Stimulated activated effector memory CD8-positive, alpha-beta T cell treated with anti-CD3 and anti-CD28 coated beads, Interleukin-12 subunit alpha, Interleukin-12 subunit beta, amount 100 ng/mL, for 72 hours (primary cell): ENCODE results near the gene GABRR3.

Experiments
- ATAC-seq: fragments of 150-1000 bp; cut with Tn5 transposase; 2 replicates; pipeline ENCODE4 v1.10.0; 2021
- DNase-seq, 2 donors: peaks; one replicate each; pipeline ENCODE4 v3.0.0; 2021 to 2022; ENCODE audit warnings: low spot score in 2 of 2
- H3K27ac Mint-ChIP-seq: one replicate; pipeline ENCODE4 v1.8.0; 2022; ENCODE audit warnings: mild to moderate bottlenecking, mixed read lengths
- H3K36me3 Mint-ChIP-seq: one replicate; pipeline ENCODE4 v1.8.0; 2022; ENCODE audit warnings: mild to moderate bottlenecking, mixed read lengths
- H3K4me1 Mint-ChIP-seq: one replicate; pipeline ENCODE4 v1.8.0; 2022; ENCODE audit warnings: mixed read lengths
- H3K4me3 Mint-ChIP-seq: one replicate; pipeline ENCODE4 v1.8.0; 2022; ENCODE audit warnings: mild to moderate bottlenecking, mixed read lengths
- H3K9me3 Mint-ChIP-seq: one replicate; pipeline ENCODE4 v1.8.0; 2022; ENCODE audit warnings: mixed read lengths

GABRR3 gene

DNA sequence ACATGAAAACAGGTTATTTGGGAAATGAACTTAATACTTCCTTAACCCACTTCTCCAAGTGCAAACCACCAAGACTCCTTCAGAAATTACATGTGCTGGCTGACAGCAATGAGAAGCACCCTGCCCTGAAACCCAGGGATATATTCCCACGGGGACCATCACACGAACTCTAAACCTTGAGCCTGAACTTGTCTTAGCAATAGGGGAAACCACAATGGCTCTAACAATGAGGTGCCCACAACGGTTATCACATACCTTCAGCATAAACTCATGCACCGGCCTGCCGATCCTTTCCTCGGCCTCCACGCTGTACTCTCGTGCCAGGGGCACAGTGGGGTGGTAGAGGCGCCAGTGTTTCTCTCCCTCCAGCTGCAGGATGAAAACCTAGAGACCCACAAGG lies 76.3 kb downstream of the GABRR3 start:
- ATAC-seq (no peak), DNase-seq (no peak)
- peaks cover 18% of the 10 kb centered on the region for H3K4me1 Mint-ChIP-seq
- no peak overlapping the region for H3K27ac Mint-ChIP-seq
- peaks cover 86% of the 10 kb centered on the region for H3K36me3 Mint-ChIP-seq
- H3K4me3 Mint-ChIP-seq: no peak overlapping the region
- H3K9me3 Mint-ChIP-seq: no peaks in the 10 kb centered on the region

DNA sequence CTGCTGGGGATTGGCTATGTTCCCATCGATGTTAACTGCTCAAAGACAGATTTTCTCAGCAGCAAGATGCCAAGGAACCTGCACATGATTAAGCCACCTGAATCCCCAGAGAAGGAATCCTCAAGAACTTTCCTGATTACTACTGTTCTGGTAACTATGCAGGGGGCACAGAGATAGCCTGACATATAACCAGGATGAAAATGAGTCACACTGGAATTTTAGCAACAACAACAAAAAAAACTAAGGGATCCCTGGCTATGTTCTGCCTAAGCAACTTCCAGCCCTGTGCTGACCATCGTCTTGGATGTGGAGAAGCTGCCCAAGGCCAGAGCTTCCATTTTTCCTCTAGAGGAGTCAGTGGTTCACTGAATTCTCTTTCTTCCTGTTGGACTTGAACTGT lies 76.7 kb downstream of the GABRR3 start:
- peaks cover 86% of the 10 kb centered on the region for H3K36me3 Mint-ChIP-seq
- DNase-seq: no peak

DNA sequence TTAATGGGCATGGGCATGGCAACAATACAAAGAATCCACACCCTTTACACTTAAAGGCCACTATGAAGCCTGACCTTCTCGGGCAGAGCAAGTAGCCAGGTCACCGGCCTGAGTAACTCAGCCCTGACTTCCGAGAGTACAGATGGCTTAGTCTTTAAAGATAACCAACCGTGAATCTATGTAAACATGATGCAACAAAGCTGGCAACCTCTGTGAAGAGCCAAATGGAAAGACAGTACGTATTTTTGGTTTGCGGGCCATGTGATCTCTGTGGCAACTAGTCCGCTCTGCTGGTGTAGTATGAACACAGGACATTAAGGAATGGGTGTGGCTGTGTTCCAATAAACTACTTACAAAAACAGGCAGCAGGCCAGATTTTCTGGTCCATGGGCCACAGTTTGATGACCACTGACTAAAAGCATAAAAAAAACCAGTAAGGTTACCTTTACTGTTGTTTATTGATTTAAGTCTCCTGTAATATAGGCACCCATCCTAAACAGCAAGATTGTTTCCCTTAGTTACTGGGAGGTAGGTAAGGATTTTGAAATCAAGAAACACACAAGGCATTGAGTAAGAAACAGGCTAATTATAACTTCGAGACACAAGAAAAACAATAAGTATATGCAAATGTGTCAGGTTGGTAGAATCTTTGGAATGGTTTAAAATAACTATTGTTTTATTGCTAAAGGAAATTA lies 77.4 kb downstream of the GABRR3 start:
- Mint-ChIP-seq H3K27ac (no peak overlapping the region), H3K36me3 (peaks cover 92% of the 10 kb centered on the region), H3K9me3 (no peaks in the 10 kb centered on the region)

More for the DNA sequence above, 76.7 kb downstream of the GABRR3 start:
- Mint-ChIP-seq H3K4me3 (no peak overlapping the region), H3K27ac (no peak overlapping the region), H3K4me1 (peaks cover 16% of the 10 kb centered on the region), H3K9me3 (no peaks in the 10 kb centered on the region)
- no peak for ATAC-seq

DNA sequence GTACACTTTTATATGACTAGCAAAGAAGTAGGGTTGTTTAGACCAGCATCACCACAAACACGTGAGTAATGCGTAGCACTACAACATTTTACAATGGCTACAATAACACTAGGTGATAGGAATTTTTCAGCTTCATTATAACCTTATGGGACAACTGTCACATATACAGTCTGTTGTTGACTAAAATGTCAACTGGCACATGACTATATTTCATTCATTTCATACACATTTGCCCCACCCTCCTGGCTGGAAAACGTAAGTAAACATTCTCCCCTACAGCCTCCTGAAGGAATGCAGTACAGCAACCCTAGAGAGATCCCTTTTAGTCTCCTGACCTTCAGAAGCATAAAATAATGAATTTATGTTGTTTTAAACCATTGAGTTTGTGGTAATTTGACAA lies 79.1 kb downstream of the GABRR3 start:
- no peak overlapping the region for H3K4me3 Mint-ChIP-seq

More for the DNA sequence above, 77.4 kb downstream of the GABRR3 start:
- no peak for DNase-seq
- Mint-ChIP-seq H3K4me3 (no peak overlapping the region), H3K4me1 (peaks cover 16% of the 10 kb centered on the region)
- ATAC-seq: no peak

DNA sequence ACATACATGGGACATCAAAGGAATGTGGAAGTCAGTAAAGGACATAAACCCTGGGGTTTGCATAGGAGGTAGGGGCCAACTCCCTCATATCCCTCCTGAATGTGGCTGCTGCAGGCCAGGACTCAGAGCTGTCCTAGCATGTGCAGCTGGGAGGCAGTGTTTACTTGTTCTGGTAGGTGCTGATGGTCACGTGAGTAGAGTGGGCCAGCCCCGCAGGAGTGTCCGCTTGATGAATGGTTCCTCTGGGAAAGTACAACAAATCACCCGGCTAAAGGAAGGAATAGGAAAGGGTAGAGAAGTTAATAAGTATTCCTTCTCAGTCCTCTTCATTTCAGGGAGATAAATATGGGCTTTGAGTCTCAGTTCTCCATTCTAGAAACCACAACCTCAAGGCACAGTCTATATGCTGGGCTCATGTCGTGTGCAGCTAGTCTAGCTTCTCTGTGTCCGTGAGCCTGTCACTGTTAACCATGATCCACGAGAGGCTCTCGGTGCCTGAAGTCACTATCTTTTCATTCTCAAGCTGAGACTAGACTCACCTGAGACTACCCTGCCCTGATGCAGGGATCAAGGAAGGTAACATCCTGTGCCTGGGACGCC lies 80.8 kb downstream of the GABRR3 start:
- H3K4me3 Mint-ChIP-seq: no peak overlapping the region
- H3K36me3 Mint-ChIP-seq: peaks cover 88% of the 10 kb centered on the region
- DNase-seq (no peak), ATAC-seq (no peak)
- no peaks in the 10 kb centered on the region for H3K4me1 Mint-ChIP-seq
- H3K9me3 Mint-ChIP-seq: no peaks in the 10 kb centered on the region
- peak overlapping the region; percentile 15 for H3K27ac Mint-ChIP-seq

More for the DNA sequence above, 79.1 kb downstream of the GABRR3 start:
- DNase-seq: no peak
- Mint-ChIP-seq H3K36me3 (peaks cover 88% of the 10 kb centered on the region), H3K27ac (no peak overlapping the region), H3K9me3 (no peaks in the 10 kb centered on the region), H3K4me1 (no peaks in the 10 kb centered on the region)
- ATAC-seq: no peak

DNA sequence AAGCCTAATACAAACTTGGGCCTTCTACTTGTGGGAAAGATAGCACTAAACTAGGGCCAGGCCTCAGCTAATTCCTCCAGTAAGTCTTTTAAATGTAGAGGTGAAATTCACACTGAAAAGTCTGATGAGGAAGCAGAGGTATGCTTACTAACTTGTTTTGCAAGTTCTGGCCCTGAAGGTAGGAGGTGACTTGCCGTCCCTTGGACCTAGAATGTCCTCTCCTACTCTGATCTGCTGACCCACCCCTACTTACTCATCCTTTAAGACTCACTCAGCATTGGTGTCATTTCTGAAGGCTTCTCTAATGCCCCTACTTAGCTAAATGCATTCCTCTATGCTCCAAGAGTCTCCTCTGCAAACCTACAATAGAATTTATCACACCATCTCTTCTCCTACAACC lies 82.2 kb downstream of the GABRR3 start:
- H3K36me3 Mint-ChIP-seq: peaks cover 88% of the 10 kb centered on the region
- ATAC-seq (no peak), DNase-seq (no peak)
- no peak overlapping the region for H3K4me3 Mint-ChIP-seq
- no peak overlapping the region for H3K27ac Mint-ChIP-seq
- no peaks in the 10 kb centered on the region for H3K4me1 Mint-ChIP-seq
- no peaks in the 10 kb centered on the region for H3K9me3 Mint-ChIP-seq

DNA sequence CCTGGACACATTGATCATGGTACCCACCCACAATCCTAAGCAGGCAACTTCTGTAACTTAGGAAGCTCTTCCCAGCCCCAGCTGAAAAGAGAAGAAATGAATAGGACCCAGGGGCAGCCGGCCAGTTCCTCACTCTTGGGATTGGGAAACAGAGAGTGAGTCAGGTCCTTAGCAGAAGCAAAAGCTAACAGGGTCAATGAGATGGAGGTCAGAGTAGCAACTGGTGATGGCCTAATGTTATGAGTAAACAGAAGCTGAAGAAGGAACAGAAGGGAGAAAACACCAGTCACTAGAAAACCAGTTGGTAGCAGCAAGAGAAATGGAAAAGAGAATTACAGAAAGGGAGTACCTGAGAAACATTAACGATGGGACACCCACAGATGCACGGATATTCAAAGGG lies 82.8 kb downstream of the GABRR3 start:
- Mint-ChIP-seq H3K4me3 (no peak overlapping the region), H3K9me3 (no peaks in the 10 kb centered on the region), H3K27ac (no peak overlapping the region), H3K4me1 (no peaks in the 10 kb centered on the region), H3K36me3 (peaks cover 88% of the 10 kb centered on the region)
- DNase-seq: no peak
- ATAC-seq: no peak

DNA sequence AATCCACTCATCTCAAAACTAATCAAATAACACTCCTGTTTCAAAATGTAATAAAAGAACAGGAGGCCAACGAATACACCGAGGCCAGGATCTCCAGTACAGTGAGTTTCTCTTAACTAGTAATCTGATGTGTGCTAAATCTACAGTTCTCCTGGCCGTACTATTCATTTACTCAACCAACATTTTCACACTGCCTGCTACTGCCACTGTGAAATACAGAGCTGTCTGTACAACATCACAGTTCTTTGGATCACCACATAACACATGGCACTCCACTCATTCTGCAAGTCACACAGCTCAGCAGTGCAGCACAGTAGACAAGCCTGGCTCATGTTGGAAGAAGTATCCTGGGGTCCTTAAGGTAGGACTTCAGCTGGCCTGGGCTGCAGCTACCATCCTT lies 84.8 kb downstream of the GABRR3 start:
- Mint-ChIP-seq H3K27ac (peak overlapping the region; percentile 64), H3K4me3 (no peak overlapping the region), H3K9me3 (no peaks in the 10 kb centered on the region), H3K4me1 (no peaks in the 10 kb centered on the region), H3K36me3 (peaks cover 90% of the 10 kb centered on the region)
- peak; percentile 80 for ATAC-seq
- no peak for DNase-seq

DNA sequence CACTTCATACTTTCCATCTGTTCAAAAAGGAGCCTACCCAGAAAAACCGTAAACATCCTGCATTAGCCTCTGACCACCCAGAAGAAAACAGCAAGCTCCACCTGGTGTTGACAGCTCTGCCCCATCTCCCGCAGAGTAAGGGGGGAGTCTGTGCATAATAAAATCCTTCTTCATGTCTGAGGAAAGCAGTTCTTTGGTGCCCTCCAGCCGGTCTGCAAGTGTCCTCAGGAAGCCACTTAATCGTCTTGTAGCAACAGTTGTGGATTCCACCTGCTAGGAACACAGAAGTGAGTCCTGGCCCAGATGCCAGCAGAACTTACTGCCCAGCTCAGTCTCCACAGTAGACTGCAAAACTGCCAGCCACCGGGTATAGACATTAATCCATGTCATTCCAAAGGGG lies 85.4 kb downstream of the GABRR3 start:
- no peak overlapping the region for H3K4me3 Mint-ChIP-seq
- H3K36me3 Mint-ChIP-seq: peaks cover 93% of the 10 kb centered on the region
- no peaks in the 10 kb centered on the region for H3K9me3 Mint-ChIP-seq
- ATAC-seq (no peak), DNase-seq (no peak)
- no peaks in the 10 kb centered on the region for H3K4me1 Mint-ChIP-seq
- H3K27ac Mint-ChIP-seq: peak overlapping the region; percentile 64

DNA sequence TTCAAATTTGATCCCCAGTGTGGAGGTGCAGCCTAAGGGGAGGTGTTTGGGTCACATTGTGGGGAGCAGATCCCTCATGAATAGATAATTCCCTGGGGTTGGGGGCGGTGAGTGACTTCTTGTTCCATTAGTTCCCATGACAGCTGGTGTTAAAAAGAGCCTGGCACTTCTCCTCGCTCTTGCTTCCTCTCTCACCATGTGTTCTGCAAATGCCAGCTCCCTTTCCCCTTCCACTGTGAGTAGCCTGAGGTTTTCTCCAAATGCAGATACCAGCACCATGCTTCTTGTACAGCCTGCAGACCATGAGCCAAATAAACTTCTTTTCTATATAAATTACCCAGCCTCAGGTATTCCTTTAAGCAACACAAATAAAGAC lies 86.0 kb downstream of the GABRR3 start:
- Mint-ChIP-seq H3K4me3 (no peak overlapping the region), H3K4me1 (no peaks in the 10 kb centered on the region), H3K9me3 (no peaks in the 10 kb centered on the region), H3K36me3 (peaks cover 94% of the 10 kb centered on the region), H3K27ac (no peak overlapping the region)
- DNase-seq (no peak), ATAC-seq (no peak)

DNA sequence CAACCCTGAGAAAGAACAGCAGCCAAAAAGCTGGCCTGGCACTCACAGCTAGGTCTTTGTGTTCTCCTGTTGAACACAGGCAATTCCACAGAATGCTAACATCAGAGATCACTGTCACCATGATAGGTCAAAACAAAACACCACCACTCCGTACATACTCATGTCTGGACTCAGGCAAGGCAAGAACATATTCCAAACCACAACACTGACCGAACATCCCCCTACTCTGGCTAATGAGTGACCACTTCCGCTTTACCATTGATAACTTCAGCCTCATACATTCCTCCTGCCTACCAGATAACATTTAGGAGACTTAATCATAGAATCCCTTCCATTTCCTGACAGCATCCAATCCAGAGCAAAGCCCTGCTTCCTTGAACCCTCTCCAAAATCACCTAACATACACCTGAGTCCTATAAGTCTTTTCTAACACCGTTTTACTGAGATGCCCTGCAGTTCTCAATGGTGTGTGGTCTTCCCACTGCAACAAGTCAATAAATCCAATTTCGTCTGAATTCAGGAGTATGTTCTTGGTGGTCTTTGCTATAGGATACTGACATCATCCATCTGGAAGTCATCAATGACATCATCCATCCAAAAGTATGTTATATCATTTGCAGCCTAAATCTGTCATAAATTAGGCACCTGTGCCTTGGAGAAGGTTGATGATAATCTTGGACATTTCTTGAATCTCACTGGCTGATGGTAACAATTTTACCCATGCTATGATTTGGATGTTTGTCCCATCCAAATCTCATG lies 86.6 kb downstream of the GABRR3 start:
- no peak overlapping the region for H3K4me3 Mint-ChIP-seq
- peaks cover 95% of the 10 kb centered on the region for H3K36me3 Mint-ChIP-seq
- no peaks in the 10 kb centered on the region for H3K4me1 Mint-ChIP-seq
- H3K27ac Mint-ChIP-seq: no peak overlapping the region
- DNase-seq (no peak), ATAC-seq (no peak)
- H3K9me3 Mint-ChIP-seq: no peaks in the 10 kb centered on the region

DNA sequence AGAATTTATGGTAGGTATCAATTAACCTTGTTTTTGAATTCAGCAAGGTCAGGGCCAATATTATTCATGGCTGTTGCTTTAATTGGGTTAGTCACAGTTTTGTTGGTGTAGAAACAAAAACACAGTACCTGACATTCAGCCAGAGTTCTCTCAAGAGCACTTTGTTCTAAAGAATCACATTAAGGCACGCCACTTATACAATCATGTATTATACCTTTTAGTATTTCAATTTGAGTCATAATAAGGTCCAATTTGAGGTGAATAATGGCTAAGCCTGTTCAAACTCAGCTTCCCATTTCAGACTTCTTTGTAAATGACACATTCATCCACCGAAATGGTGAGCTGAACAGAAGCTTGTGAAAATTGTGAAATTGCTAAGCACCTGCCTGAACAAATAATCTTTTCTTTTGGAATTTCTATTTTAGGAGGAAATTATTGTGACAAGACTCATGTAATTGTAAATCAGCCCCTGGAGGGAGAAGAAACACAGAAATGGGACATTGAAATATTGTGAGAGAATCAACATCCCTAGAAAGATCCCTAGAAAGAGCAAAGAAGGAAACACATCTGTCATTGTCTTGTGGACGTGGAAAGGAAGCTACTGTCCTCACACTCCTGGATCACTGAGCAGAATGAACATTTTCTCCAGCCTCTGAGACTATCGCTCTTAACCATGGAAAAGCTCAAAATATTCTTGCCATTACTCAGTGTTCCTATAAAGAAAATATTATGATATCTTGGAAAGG lies 92.1 kb downstream of the GABRR3 start:
- Mint-ChIP-seq H3K4me1 (peaks cover 4% of the 10 kb centered on the region), H3K9me3 (no peaks in the 10 kb centered on the region), H3K36me3 (peaks cover 74% of the 10 kb centered on the region), H3K27ac (peak overlapping the region; percentile 58), H3K4me3 (no peak overlapping the region)
- ATAC-seq: peak; percentile 95
- no peak for DNase-seq

DNA sequence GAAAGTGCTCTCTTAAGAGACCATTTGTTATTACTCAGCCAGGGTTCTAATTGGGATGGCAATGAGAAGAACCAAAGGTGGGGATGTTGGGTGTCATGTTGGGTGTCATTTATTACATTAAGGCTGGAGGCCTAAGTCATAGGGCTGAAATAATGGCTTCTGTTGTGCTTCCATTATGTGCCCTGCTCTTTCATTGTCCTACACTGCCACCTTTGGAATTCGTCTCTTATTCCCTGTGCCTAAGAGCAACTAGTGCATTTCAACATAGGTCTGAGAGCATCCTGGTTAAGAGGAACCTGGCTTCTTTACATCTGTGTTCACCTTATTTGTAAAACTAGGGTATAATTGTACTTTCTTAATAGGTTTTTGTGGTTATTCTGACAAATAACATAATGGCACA lies 95.1 kb downstream of the GABRR3 start:
- DNase-seq: no peak

DNA sequence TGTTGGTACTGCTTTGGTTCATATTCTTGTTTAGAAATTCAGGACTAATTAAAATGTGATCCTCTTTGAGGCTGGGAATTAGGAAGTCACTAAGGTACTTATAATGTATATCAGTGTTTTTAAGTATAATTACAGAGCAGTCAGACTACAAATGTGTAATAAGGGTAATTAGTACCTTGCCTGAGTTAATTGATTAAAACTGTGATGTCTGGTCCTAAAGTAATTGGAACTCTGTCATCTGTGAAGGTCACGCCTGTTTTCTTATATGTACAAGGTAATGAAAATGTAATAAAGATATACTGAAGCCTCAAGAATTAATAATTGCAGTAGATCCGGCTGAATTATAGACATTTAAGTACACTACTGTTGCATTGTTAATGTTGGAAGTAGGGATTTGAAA lies 95.7 kb downstream of the GABRR3 start:
- H3K36me3 Mint-ChIP-seq: peaks cover 46% of the 10 kb centered on the region
- H3K9me3 Mint-ChIP-seq: no peaks in the 10 kb centered on the region
- H3K4me3 Mint-ChIP-seq: no peak overlapping the region
- DNase-seq (no peak), ATAC-seq (no peak)
- H3K27ac Mint-ChIP-seq: no peak overlapping the region
- H3K4me1 Mint-ChIP-seq: peaks cover 16% of the 10 kb centered on the region

More for the DNA sequence above, 95.1 kb downstream of the GABRR3 start:
- Mint-ChIP-seq H3K4me3 (no peak overlapping the region), H3K9me3 (no peaks in the 10 kb centered on the region), H3K27ac (peak overlapping the region; percentile 8), H3K36me3 (peaks cover 52% of the 10 kb centered on the region), H3K4me1 (peaks cover 16% of the 10 kb centered on the region)
- ATAC-seq: no peak

DNA sequence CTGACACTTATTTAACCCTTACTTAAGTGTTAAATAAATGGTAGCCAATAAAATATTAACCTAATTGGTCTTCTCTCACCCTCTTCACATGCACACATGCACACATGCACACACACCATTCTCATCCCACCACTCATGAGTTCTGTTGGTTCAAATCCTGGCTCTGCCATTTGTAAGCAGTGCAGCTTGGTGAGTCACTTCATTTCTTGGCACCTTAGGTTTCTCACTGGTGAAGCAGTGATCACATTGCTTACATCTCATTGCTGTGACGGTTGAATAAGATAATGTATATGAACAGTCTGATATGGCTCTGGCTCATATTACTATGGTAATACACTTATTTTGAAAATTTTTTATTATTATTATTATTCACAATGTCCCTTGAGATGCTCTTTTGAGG lies 96.7 kb downstream of the GABRR3 start:
- ATAC-seq (no peak), DNase-seq (no peak)
- H3K27ac Mint-ChIP-seq: no peak overlapping the region
- H3K9me3 Mint-ChIP-seq: no peaks in the 10 kb centered on the region
- H3K4me1 Mint-ChIP-seq: peaks cover 16% of the 10 kb centered on the region
- H3K4me3 Mint-ChIP-seq: no peak overlapping the region
- H3K36me3 Mint-ChIP-seq: peaks cover 36% of the 10 kb centered on the region
